CD4-positive, alpha-beta T cell treated with Interleukin-4 for 4 hours (primary cell): ENCODE measurements around the gene CLSTN1.
"Not testable (repeated sequence)": the region's sequence is repeated elsewhere in the genome, so short reads cannot be mapped to it uniquely, and the experiment has no call there.

Source experiments
- DNase-seq: peaks from one replicate; pipeline ENCODE4 v3.0.0-alpha.2; 2020

Gene CLSTN1

GRCh38 chr1:9760824-9761223 is 62.9 kb downstream of the CLSTN1 start:
- DNase-seq = no peak

DNA sequence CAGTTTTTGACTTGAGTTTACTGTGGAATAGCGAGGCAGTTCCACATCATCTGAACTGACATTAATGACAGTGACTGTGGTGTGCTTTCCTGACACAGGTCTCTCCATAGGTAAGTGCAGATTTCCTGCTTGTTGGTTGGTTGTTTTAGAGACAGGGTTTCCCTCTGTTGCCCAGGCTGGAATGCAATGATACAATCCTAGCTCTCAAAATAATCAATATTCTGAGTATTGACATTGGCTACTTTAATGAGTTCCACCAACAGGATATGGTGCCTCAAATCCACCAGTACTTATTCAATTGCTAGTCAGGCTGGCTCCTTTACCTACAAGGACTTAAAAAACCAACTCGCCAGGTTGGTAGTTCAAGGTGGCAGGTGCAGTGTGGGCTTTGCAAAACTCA is 63.8 kb downstream of the CLSTN1 start:
- DNase-seq = no peak

DNA sequence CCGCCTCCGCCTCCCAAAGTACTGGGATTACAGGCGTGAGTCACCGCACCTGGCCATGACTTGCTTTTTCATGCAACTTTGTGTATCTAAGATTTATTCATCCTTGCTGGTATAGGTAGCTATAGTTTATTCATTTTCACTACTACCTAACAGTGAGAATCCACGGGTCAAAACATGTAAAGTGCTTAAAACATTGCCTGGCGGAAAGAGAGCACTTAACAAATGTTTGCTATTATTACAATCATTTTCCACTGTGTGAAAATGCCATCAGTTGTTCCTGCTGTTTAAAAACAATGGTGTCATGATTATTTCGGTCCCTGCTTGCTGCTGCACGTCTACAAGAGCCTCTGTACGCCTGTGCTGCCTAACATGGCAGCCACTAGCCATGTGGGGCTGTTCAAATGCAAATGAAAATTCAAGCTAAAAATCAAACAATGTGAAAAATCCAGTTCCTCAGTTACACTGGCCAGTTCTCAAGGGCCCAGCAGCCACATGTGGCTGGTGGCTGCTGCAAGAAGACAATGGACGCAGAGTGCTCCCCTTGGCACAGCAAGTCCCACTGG is 65.1 kb downstream of the CLSTN1 start:
- DNase-seq = no peak

DNA sequence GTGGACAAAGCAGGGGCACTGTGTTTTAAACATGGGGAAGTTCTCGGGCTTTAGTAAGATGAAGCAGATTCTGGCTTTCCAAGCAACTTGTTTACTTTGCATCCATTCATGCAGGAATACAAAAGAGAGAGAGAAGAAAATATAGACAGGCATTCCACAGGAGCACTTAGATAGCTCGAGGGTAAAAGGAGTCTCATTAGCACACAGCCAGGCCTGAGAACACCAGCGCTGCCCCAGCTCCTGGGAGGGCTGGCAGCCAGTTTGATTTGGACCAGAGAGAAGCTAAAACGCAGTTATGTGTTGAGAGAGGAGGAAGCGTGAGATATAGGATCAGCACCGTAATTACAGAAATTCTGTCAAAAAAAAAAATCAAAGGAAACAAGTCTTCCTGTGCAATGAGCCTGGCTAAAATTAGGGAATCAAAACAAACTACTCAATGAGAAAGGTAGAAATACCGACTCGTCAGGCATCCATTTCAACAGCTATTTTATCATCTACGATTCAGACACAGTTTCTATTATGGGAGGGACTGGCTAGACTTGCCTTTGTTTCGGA is 68.2 kb downstream of the CLSTN1 start:
- no peak for DNase-seq

DNA sequence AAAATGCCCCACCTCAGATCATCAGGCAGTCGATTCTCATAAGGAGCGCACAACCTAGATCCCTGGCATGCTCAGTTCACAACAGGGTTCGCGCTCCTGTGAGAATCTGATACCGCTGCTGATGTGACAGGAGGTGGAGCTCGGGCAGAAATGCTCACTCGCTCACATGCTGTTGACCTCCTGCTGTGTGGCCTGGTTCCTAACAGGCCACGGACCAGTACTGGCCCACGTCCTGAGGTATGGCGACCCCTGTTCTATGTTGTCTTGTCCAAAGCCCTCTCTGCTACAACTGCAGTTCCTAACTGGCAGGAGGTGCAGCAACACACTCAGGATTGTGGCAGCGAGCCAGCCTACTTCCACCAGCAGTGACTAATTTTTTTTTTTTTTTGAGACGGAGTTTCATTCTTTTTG is 70.6 kb downstream of the CLSTN1 start:
- no peak for DNase-seq

DNA sequence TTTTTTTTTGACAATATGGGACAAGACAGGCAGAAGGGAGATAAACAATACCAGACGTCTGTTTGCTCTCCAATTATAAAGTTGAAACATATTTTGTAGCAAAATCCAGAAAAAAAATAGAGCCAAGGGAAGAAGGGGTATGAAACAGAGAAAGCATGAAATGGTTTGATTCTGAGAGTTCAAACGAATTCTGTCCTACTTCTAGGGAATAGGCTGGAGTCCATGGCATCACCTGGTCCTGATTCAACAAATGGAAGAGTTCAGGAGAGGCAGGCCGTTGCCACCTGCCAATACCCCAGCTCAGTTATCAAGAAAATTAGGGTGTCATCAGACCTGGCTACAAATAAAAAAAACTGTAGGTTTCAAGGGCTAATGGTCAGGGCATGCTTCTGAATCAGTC is 71.8 kb downstream of the CLSTN1 start:
- no peak for DNase-seq

- no peak for DNase-seq
These were observed 74.4 kb downstream of the CLSTN1 start for GRCh38 chr1:9749361-9749760.

DNA sequence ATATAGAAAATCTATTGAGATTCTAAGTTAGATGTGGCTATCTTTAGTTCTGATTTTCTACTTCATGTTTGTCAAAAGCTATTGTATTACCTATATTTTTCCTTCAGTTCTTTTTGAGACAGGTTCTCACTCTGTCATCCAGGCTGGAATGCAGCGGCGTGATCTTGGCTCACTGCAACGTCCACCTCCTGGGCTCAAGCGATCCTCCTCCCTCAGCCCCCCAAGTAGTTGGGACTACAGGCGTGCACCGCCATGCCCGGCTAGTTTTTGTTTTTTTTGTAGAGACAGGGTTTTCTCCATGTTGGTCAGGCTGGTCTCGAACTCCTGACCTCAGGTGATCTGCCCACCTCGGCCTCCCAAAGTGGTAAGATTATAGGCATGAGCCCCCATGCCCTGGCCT is 75.4 kb downstream of the CLSTN1 start:
- not testable (repeated sequence) for DNase-seq

DNA sequence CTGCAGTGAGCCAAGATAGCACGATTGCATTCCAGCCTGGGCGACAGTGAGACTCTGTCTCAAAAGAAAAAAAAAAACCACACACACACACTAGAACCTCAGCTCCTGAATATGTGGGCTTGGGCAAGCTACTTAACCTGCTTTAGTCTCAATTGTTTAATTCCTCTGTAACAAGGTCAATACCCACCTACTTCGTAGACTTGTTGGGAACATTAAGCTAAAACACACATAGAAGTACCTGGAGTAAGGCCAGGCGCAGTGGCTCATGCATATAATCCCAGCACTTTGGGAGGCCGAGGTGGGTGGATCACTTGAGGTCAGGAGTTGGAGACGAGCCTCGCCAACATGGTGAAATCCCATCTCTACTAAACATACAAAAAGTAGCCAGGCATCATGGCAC is 77.1 kb downstream of the CLSTN1 start:
- no peak for DNase-seq

DNA sequence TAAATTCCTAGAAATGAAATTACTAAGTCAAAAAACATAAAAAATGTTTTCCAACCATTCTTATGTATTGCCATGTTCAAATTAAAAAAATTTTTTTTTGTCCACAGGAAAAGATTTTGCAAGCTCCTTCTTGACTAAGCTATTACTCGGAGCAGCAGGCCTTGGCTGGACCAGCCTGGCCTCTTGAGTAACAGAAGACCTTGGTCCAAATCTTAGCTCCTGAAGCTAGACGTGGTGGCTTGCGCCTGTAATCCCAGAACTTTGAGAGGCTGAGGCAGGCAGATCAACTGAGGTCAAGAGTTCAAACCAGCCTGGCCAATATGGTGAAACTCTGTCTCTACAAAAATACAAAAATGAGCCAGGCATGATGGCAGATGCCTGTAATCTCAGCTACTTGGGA is 77.6 kb downstream of the CLSTN1 start:
- DNase-seq = no peak

DNA sequence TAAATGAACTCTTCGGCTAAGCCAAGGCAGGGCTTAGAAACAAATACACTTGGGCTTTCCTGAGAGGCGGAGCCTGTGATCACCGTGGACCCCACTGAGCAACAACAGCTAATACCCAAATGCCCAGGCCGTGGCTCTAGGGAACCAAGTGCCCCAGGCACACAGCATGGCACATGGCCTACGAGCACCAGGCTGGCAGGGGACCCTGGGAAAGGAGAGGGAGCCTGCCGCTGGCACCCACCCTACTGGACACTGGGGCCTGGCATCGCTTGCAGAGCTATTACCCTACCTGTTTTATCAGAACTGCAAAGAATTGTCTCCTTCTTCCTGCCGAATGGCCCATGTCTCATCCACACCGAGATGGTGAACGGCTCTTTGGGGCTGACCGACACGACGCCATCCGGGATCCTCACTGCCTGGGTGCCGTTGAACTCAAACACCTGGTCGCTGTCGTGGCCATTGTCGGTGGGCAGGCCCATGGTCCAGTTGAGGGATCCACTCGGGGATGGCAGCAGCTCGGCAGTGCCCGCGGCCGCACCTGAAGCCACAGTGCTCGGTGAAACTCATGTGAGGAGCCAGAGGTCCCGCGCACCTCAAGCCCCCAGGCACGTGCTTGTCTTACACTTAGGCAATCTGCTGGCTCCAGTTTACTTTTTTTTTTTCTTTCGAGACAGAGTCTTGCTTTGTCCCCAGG is 79.5 kb downstream of the CLSTN1 start:
- DNase-seq = no peak

- DNase-seq = no peak
These were observed 86.1 kb downstream of the CLSTN1 start for GRCh38 chr1:9737671-9738070.

GRCh38 chr1:9737057-9737456 is 86.7 kb downstream of the CLSTN1 start:
- no peak for DNase-seq

- no peak for DNase-seq
These were observed 87.5 kb downstream of the CLSTN1 start for GRCh38 chr1:9736241-9736640.

DNA sequence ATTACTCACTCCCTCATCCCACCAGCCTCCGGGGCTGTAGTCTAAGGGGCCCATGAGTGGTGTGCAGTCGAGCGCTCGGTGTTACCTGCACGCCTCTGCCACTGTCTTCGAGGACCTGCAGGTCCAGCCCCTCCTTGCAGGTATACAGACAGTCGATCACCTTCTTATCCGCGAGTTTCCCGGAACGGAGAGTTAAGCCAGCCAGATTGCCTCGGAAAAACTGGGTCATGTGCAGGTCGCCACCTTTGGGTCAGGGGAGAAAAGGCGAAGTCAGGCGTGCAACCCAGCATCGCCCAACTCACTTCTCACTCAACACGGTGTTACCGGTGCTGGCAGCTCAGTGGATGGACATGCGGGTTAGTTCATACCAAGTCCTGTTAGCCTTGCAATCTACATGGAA is 88.0 kb downstream of the CLSTN1 start:
- DNase-seq = no peak

GRCh38 chr1:9733160-9733789 is 90.5 kb downstream of the CLSTN1 start:
- DNase-seq = no peak

DNA sequence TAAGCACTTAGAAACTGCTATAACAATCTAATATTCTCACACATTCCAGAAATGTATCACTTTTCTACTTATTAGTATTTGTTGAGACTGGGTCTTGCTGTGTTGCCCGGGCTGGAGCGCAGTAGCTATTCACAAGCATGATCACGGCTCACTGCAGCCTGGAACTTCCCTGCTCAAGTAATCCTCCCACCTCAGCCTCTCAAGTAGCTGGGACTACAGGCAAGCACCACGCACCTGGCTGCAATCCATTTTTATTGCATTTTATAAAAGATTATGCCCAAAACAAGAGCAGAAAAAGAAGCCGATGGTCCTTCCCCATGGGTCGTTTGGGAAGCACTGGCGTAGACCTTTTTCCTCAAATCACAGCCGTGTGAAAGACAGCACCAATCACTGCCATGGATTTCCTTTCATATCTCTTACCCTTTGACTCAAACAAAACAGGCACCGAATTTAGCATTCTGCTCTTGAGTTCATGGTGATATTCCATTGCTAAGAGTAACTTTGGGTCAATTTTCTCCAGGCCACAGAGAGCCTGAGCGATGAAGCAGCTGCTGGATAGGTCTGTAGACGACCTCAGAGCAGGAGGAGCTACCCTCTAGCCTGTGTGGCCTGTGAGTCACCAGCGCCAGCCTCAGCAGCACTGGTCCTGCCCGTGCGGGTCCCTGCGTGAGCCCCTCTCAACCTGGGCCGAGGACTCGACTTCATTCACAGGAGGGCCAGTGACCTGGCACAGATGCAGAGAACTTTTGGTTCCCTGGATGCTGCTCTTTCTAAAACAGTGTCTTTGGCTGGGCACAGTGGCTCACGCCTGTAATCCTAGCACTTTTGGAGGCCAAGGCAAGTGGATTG is 91.4 kb downstream of the CLSTN1 start:
- DNase-seq = no peak

DNA sequence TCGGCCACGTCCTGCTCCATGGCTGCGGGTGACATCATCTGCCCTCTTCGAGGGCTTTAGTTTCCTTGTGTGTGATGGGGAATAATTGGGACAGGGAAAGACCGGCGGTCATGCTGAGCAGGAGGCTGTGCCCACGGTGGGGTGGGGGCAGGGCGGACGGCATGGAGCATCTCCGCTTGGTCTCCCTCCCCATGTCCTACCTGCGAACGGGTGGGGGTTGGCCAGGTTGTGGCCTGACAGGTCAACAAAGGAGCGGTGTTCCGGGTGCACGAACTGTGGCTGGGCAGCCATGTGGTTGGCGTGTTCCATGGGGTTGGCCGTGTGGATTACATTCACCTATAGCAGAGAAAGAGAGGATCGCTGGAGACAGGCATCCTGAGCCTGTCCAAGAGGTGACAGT is 92.2 kb downstream of the CLSTN1 start:
- no peak for DNase-seq

- DNase-seq = no peak
These were observed 92.7 kb downstream of the CLSTN1 start for GRCh38 chr1:9731051-9731537.

- DNase-seq = no peak
These were observed 93.5 kb downstream of the CLSTN1 start for GRCh38 chr1:9730096-9730901.

DNA sequence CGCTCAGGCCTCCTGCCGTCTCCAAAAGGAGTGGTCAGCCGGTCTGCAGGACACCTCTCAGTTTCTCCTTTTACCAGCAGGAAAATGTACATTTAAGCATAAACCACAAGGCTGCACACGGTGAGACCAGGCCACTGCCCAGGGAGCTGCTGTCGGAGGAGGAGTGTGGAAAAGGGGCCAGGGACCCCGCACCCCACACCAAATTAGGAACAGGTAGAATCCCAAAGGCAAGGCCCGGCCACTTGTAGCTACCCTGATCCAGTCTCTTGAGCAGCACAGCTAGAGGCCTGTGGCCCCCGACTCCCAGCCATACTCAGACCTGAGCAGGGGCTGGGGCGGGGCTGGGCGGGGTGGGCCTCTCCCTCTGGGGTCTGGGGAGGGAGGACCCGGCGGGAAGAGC is 94.2 kb downstream of the CLSTN1 start:
- DNase-seq = no peak
